Fibroblast of lung (primary cell): Measurements from ENCODE around the gene APBA2.

Source experiments
- EZH2 ChIP-seq: IDR thresholded peaks from 2 replicates; pipeline ENCODE4 v1.5.1; 2012; ENCODE audit warnings: low read length, control low read depth, mild to moderate bottlenecking; ENCODE audit errors: missing control alignments
- TF ChIP-seq, protein P1 (sequence below), 2 donors: IDR thresholded peaks in 1 of 2; conservative IDR thresholded peaks in 1 of 2; 1 replicate in 1 of 2; 2 replicates in 1 of 2; pipeline ENCODE4 v1.5.1; 2011 to 2012; ENCODE audit warnings: low read length in 2 of 2, control low read depth in 1 of 2, inconsistent platforms in 1 of 2, low read depth in 1 of 2, mild to moderate bottlenecking in 1 of 2

DNA sequence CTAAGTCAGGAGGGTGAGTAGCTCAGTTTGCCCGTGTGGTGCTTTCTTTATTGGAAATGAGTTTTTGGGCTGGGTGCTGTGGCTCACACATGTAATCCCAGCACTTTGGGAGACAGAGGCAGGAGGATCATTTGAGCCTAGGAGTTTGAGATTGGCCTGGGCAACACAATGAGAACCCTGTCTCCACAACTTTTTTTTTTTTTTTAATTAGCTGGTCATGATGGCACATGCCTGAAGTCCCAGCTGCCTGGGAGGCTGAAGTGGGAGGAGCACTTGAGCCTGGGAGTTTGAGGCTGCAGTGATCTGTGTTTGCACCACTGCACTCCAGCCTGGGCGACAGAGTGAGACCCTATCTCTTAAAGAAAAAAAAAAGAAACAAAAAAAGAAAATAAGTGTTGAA, 208.9 kb downstream of the APBA2 start:
- TF ChIP-seq, protein P1, sequence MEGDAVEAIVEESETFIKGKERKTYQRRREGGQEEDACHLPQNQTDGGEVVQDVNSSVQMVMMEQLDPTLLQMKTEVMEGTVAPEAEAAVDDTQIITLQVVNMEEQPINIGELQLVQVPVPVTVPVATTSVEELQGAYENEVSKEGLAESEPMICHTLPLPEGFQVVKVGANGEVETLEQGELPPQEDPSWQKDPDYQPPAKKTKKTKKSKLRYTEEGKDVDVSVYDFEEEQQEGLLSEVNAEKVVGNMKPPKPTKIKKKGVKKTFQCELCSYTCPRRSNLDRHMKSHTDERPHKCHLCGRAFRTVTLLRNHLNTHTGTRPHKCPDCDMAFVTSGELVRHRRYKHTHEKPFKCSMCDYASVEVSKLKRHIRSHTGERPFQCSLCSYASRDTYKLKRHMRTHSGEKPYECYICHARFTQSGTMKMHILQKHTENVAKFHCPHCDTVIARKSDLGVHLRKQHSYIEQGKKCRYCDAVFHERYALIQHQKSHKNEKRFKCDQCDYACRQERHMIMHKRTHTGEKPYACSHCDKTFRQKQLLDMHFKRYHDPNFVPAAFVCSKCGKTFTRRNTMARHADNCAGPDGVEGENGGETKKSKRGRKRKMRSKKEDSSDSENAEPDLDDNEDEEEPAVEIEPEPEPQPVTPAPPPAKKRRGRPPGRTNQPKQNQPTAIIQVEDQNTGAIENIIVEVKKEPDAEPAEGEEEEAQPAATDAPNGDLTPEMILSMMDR (conservative IDR thresholded peaks at IDR 0.05 in 1 of 2, IDR thresholded peaks at IDR 0.05 in 1 of 2; ENCODE audit: low read depth in 1 of 2, low read length in 2 of 2): no peak
- TF ChIP-seq EZH2: no peak
